ENCODE results near the gene RLBP1.
A peak's percentile ranks its signal among the peaks of the same experiment; 100 is the strongest.

Gene RLBP1

DNA sequence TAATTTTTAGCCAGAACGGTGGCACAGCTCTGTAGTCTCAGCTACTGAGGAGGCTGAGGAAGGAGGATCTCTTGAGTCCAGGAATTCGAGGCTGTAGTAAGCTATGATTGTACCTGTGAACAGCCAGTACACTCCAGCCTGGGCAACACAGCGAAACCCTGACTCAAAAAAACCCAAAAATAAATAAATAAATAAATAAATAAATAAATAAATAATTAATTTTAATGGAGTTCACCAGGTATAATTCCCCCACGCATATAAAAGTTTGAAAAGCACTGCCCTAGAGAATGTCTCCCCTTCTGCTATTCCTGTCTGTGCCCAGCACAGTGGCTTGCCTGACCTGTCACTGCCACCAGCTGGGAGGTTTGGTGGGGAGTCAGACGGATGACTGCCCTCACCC is 4.2 kb upstream of the RLBP1 start (continued):
- TF ChIP-seq, protein P1, sequence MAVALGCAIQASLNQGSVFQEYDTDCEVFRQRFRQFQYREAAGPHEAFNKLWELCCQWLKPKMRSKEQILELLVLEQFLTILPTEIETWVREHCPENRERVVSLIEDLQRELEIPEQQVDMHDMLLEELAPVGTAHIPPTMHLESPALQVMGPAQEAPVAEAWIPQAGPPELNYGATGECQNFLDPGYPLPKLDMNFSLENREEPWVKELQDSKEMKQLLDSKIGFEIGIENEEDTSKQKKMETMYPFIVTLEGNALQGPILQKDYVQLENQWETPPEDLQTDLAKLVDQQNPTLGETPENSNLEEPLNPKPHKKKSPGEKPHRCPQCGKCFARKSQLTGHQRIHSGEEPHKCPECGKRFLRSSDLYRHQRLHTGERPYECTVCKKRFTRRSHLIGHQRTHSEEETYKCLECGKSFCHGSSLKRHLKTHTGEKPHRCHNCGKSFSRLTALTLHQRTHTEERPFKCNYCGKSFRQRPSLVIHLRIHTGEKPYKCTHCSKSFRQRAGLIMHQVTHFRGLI (tag by site-specific recombination; IDR thresholded peaks at IDR 0.05) = no peak
- TF ChIP-seq, protein P2, sequence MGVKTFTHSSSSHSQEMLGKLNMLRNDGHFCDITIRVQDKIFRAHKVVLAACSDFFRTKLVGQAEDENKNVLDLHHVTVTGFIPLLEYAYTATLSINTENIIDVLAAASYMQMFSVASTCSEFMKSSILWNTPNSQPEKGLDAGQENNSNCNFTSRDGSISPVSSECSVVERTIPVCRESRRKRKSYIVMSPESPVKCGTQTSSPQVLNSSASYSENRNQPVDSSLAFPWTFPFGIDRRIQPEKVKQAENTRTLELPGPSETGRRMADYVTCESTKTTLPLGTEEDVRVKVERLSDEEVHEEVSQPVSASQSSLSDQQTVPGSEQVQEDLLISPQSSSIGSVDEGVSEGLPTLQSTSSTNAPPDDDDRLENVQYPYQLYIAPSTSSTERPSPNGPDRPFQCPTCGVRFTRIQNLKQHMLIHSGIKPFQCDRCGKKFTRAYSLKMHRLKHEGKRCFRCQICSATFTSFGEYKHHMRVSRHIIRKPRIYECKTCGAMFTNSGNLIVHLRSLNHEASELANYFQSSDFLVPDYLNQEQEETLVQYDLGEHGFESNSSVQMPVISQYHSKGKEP (tag by site-specific recombination; IDR thresholded peaks at IDR 0.05) = no peak
- TF ChIP-seq ZNF510 (tag by site-specific recombination; IDR thresholded peaks at IDR 0.05; ENCODE audit: insufficient replicate concordance) = peak; percentile 40

DNA sequence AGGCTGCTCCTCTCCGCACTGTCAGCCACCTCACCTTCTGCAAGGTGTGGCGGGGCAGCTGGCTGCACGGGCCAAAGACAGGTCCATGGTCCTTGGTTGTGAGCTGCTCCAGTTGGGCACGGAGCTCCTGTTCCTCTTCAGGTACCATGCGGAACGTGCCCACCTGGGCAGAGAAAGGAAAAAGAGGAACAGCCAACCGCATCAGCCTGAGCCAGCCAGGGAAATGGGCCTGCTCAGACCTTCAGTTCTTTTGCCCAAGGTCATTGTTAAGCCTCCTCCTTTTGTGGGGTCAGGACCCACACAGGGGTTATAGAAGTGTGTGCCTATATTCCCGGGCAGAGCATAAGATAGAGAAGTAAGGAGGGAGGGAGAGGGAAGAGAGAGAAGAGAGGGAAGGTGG is 2.8 kb downstream of the RLBP1 start:
- no peak overlapping the region for H3K4me3 ChIP-seq (ENCODE audit: low read depth, low read length)
- no peak overlapping the region for H3K27ac ChIP-seq (ENCODE audit: extremely low read depth, low read depth, low read length)
- H3K4me1 ChIP-seq (ENCODE audit: control insufficient read depth, insufficient read depth, low read length) = no peaks in the 10 kb centered on the region
- ChIA-PET CTCF (interaction anchor here (1.0 to 4.4 kb wide), 2 partner anchors 12 to 13 kb away, joined by 3 to 24 read pairs; no protein-coding TSS in a partner anchor), POLR2A (interaction anchor here (0.6 kb wide), 1 partner anchor 28 kb away, joined by 4 read pairs; no protein-coding TSS in a partner anchor)
- TF ChIP-seq ZNF366 (tag by site-specific recombination; conservative IDR thresholded peaks at IDR 0.05) (no peak), HOXA7 (CRISPR knock-in tag; IDR thresholded peaks at IDR 0.05; ENCODE audit: borderline replicate concordance) (no peak), ZNF335 (tag by site-specific recombination; conservative IDR thresholded peaks at IDR 0.05) (no peak), ZNF530 (tag by site-specific recombination; IDR thresholded peaks at IDR 0.05; ENCODE audit: low read depth) (no peak), ZFP69B (tag by site-specific recombination; IDR thresholded peaks at IDR 0.05) (no peak), ZNF248 (tag by site-specific recombination; IDR thresholded peaks at IDR 0.05) (no peak), OSR2 (tag by site-specific recombination; IDR thresholded peaks at IDR 0.05) (no peak), ZNF138 (tag by site-specific recombination; IDR thresholded peaks at IDR 0.05; ENCODE audit: borderline replicate concordance) (no peak), ZNF19 (tag by site-specific recombination; IDR thresholded peaks at IDR 0.05; ENCODE audit: low read depth) (no peak), ZNF274 (IDR thresholded peaks at IDR 0.05; ENCODE audit: low read length) (no peak), ZNF274 (tag by site-specific recombination; IDR thresholded peaks at IDR 0.05; ENCODE audit: borderline replicate concordance) (no peak), ZNF660 (tag by site-specific recombination; IDR thresholded peaks at IDR 0.05) (no peak)
- no peaks in the 10 kb centered on the region for H3K9me3 ChIP-seq (ENCODE audit: control insufficient read depth, insufficient read depth, low read depth, low read length)
- no peaks in the 10 kb centered on the region for H3K36me3 ChIP-seq (ENCODE audit: control insufficient read depth in 2 of 2, insufficient read depth in 1 of 2, low read length in 2 of 2)

DNA sequence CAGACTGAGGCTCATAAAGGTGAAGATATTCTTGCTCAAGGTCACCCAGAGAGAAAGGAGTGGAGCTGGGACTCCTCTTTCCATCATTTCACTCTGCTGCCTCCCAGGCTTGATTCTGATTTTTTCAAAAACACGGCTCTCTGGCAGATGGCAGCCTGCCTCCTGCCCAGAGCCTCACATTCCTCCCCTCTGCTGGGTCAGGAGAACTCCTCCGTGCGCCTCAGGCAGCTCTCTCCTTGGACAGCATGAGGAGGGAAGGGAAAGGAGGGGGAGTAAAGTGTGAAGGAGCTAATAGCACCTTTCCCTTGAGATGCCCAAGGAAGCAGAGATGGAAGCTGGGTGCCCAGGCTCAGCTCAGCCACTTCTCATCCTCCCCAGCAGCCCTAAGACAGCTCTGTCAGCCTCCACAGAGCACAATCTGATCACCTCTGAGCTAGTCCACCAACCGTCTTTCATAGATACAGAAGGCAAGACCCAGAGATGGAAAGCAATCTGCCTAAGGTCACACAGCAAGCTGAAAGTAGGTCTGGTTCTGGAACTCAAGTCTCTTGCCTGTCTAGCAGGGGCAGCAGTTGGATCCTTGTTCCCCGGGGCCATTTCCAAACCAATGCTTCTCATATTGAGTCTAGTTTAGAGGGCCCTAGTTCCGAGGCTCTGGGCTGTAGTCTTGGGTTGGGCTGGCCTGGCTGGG is 3.5 kb downstream of the RLBP1 start:
- H3K4me3 ChIP-seq (ENCODE audit: low read depth, low read length) = no peak overlapping the region
- ChIA-PET POLR2A (no interaction called here), CTCF (interaction anchor here (0.7 to 4.4 kb wide), 2 partner anchors 11 to 94 kb away, joined by 4 to 24 read pairs; no protein-coding TSS in a partner anchor)
- no peaks in the 10 kb centered on the region for H3K4me1 ChIP-seq (ENCODE audit: control insufficient read depth, insufficient read depth, low read length)
- TF ChIP-seq, protein P3, sequence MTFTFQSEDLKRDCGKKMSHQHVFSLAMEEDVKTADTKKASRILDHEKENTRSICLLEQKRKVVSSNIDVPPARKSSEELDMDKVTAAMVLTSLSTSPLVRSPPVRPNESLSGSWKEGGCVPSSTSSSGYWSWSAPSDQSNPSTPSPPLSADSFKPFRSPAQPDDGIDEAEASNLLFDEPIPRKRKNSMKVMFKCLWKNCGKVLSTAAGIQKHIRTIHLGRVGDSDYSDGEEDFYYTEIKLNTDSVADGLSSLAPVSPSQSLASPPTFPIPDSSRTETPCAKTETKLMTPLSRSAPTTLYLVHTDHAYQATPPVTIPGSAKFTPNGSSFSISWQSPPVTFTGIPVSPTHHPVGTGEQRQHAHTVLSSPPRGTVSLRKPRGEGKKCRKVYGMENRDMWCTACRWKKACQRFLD (tag by site-specific recombination; IDR thresholded peaks at IDR 0.05) = no peak
- TF ChIP-seq SETDB1 (IDR thresholded peaks at IDR 0.05; ENCODE audit: insufficient read length, low read length) = no peak
- no peaks in the 10 kb centered on the region for H3K36me3 ChIP-seq (ENCODE audit: control insufficient read depth in 2 of 2, insufficient read depth in 1 of 2, low read length in 2 of 2)
- no peak overlapping the region for H3K27ac ChIP-seq (ENCODE audit: extremely low read depth, low read depth, low read length)
- H3K9me3 ChIP-seq (ENCODE audit: control insufficient read depth, insufficient read depth, low read depth, low read length) = no peaks in the 10 kb centered on the region

Measured in HEK293 (cell line).